Transverse colon (tissue), 4 donors: ENCODE measurements around the gene NCCRP1.
"Not testable (repeated sequence)": the region's sequence is repeated elsewhere in the genome, so short reads cannot be mapped to it uniquely, and the experiment has no call there.

Experiments
- EP300 ChIP-seq: sonication (generic); formaldehyde crosslinking; IDR thresholded peaks from one replicate; pipeline ENCODE4 v1.6.1; 2017; ENCODE audit warnings: antibody characterized with exemption, low read depth
- POLR2A ChIP-seq: fragments of 450-650 bp; IDR thresholded peaks from one replicate; pipeline ENCODE4 v1.6.1; 2016; ENCODE audit warnings: antibody characterized with exemption, mild to moderate bottlenecking, moderate library complexity
- POLR2AphosphoS5 ChIP-seq, 3 donors: sonication (generic); formaldehyde crosslinking; IDR thresholded peaks; one replicate each; pipeline ENCODE4 v1.6.1; 2016; ENCODE audit warnings: antibody characterized with exemption in 3 of 3
- TF ChIP-seq, protein P1 (sequence below), 5 experiments: fragments of 200-600 bp in 3 of 5; fragments of 450-650 bp in 2 of 5; sonication (generic) in 3 of 5; IDR thresholded peaks; 1 replicate in 2 of 5; 2 replicates in 3 of 5; pipeline ENCODE4 v1.5.1; 2016 to 2017; ENCODE audit warnings: antibody characterized with exemption in 5 of 5, inconsistent platforms in 3 of 5, mild to moderate bottlenecking in 2 of 5, moderate library complexity in 1 of 5

DNA sequence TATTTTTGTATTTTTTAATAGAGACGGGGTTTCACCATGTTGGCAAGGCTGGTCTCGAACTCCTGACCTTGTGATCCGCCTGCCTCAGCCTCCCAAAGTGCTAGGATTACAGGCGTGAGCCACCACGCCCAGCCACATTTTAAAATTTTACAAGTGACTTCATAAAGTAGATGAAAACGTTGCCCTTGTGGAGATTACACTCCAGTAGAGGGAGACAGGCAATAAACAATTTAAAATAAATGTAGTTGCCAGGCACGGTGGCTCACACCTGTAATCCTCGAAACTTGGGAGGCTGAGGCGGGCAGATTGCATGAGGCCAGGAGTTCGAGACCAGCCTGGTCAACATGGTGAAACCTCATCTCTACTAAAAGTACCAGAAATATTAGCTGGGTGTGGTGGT lies 22.3 kb downstream of the NCCRP1 start:
- TF ChIP-seq, protein P1, sequence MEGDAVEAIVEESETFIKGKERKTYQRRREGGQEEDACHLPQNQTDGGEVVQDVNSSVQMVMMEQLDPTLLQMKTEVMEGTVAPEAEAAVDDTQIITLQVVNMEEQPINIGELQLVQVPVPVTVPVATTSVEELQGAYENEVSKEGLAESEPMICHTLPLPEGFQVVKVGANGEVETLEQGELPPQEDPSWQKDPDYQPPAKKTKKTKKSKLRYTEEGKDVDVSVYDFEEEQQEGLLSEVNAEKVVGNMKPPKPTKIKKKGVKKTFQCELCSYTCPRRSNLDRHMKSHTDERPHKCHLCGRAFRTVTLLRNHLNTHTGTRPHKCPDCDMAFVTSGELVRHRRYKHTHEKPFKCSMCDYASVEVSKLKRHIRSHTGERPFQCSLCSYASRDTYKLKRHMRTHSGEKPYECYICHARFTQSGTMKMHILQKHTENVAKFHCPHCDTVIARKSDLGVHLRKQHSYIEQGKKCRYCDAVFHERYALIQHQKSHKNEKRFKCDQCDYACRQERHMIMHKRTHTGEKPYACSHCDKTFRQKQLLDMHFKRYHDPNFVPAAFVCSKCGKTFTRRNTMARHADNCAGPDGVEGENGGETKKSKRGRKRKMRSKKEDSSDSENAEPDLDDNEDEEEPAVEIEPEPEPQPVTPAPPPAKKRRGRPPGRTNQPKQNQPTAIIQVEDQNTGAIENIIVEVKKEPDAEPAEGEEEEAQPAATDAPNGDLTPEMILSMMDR (IDR thresholded peaks at IDR 0.05) = not testable (repeated sequence)
- TF ChIP-seq POLR2A; POLR2AphosphoS5 (IDR thresholded peaks at IDR 0.05); EP300: not testable (repeated sequence)
